Retinal pigment epithelial cell (primary cell): ENCODE data around the gene GAS6.
"Not testable (repeated sequence)": the region's sequence is repeated elsewhere in the genome, so short reads cannot be mapped to it uniquely, and the experiment has no call there.

Experiments
- DNase-seq: peaks from one replicate; pipeline ENCODE4 v3.0.0-alpha.2; 2010; ENCODE audit warnings: low read depth
- H3K4me3 ChIP-seq: 2 replicates; pipeline ENCODE4 v1.5.1; 2011; ENCODE audit warnings: mild to moderate bottlenecking, low read length, control low read depth, moderate library complexity
- TF ChIP-seq, protein P1 (sequence below): conservative IDR thresholded peaks from 2 replicates; pipeline ENCODE4 v1.5.1; 2011; ENCODE audit warnings: low read depth, low read length, control low read depth, inconsistent platforms

GAS6 gene

GRCh38 chr13:113863524-113864272, at the start of gene GAS6:
TSS of gene GAS6 (minus strand) at chr13:113864076. CDS start at chr13:113863920, 156 bp downstream.
- DNase-seq = no peak
- H3K4me3 ChIP-seq = peak within 1 kb of the TSS; percentile 72
- TF ChIP-seq, protein P1, sequence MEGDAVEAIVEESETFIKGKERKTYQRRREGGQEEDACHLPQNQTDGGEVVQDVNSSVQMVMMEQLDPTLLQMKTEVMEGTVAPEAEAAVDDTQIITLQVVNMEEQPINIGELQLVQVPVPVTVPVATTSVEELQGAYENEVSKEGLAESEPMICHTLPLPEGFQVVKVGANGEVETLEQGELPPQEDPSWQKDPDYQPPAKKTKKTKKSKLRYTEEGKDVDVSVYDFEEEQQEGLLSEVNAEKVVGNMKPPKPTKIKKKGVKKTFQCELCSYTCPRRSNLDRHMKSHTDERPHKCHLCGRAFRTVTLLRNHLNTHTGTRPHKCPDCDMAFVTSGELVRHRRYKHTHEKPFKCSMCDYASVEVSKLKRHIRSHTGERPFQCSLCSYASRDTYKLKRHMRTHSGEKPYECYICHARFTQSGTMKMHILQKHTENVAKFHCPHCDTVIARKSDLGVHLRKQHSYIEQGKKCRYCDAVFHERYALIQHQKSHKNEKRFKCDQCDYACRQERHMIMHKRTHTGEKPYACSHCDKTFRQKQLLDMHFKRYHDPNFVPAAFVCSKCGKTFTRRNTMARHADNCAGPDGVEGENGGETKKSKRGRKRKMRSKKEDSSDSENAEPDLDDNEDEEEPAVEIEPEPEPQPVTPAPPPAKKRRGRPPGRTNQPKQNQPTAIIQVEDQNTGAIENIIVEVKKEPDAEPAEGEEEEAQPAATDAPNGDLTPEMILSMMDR = peak; percentile 4

DNA sequence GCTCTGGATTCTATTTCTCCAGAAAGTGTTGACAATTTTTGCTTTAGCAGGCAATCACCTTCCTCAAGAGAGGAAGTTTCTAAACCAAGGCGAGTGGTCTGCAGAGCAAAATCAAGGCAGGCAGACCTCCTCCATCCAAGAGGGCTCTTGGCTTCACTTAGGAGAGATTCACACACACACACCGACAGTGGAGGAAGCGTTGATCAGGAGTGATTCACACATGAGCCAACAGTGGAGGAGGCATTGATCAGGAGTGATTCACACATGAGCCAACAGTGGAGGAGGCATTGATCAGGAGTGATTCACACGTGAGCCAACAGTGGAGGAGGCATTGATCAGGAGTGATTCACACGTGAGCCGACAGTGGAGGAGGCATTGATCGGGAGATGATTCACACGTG, 49.5 kb upstream of the GAS6 start:
- not testable (repeated sequence) for DNase-seq, H3K4me3 ChIP-seq

GRCh38 chr13:113912596-113912995, 48.7 kb upstream of the GAS6 start:
- H3K4me3 ChIP-seq = no peak overlapping the region
- TF ChIP-seq, protein P1 = no peak
- no peak for DNase-seq

DNA sequence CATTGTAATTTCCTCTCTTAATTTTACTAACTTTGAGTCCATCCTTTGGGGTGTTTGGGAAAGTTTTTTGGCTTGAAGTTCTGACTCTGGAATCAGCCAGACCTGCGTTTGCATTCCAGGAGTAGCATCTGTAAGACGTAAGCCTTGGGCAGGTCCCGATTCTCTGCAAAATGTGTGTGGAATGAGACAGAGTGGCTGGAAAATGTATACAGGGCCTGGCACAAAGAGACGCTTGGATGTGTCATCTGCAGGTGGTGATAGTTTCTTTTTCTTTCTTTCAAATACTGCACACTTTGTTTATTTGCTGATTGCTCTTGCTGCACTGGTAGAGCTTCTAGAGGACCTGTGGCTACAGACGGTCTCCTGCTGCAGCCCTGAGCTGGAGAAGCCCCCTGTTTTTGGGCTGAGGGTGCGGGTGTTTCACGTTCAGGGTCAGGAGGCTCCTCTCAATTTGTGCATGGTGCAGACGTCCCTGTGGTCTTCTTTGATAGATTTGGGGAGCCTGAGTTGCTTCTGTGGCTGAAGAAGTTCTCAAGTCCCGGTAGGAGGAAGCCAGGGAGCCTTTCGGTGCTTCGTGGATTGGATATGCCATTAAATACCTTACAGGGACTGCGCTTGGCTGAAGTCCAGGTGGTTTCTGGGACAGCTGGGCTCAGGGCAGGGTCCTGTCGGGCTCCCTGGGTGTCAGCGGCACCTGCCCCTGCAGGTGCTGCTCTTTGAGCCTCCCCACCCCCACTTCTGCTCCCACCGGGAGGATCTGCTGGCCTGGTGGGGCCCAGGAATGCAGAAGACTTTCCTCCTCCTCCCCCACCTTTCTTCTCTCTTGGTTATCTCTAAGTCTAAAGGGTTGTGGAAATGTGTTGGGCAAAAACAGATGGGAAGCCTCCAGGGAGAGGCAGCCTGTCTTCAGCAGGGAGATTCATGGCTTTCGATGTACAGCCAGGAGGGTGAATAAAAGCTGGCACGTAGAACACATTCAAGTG, 44.0 kb upstream of the GAS6 start:
- H3K4me3 ChIP-seq = no peak overlapping the region
- DNase-seq = no peak
- TF ChIP-seq, protein P1 = no peak

- TF ChIP-seq, protein P1 = no peak
- DNase-seq = no peak
- no peak overlapping the region for H3K4me3 ChIP-seq
Observed at GRCh38 chr13:113906571-113906970, 42.7 kb upstream of the GAS6 start.

GRCh38 chr13:113905942-113906341, 42.1 kb upstream of the GAS6 start:
- no peak for DNase-seq
- TF ChIP-seq, protein P1 = no peak

GRCh38 chr13:113905018-113905417, 41.1 kb upstream of the GAS6 start:
- no peak for DNase-seq
- no peak overlapping the region for H3K4me3 ChIP-seq
- TF ChIP-seq, protein P1 = no peak

More at GRCh38 chr13:113905942-113906341, 42.1 kb upstream of the GAS6 start:
- H3K4me3 ChIP-seq = no peak overlapping the region
